Esophagus squamous epithelium (tissue), 5 donors: ENCODE measurements around the gene CEP164. TPM values are rescaled to one million over a fixed set of nuclear protein-coding genes. Genes with fewer than 3 reads are reported as not detected.

Experiments
- DNase-seq: peaks from one replicate; lab custom pipeline; 2025; lab: John Stamatoyannopoulos, UW
- H3K27ac ChIP-seq, 4 donors: fragments of 200-600 bp; sonication (generic); one replicate each; pipeline ENCODE4 v1.5.1; 2016 to 2019; ENCODE audit warnings: mild to moderate bottlenecking in 1 of 4
- H3K27me3 ChIP-seq, 4 donors: fragments of 200-600 bp; sonication (generic); 1 replicate in 3 of 4; 2 replicates in 1 of 4; pipeline versions ENCODE4 v1.5.1 to v1.6.0; 2017 to 2021; ENCODE audit warnings: antibody characterized with exemption in 1 of 4
- H3K36me3 ChIP-seq, 3 donors: fragments of 200-600 bp; sonication (generic); one replicate each; pipeline ENCODE4 v1.5.1; 2016 to 2019
- H3K4me1 ChIP-seq, 3 donors: fragments of 200-600 bp; sonication (generic); one replicate each; pipeline ENCODE4 v1.5.1; 2017 to 2019
- H3K4me3 ChIP-seq, 4 donors: fragments of 200-600 bp; sonication (generic); 1 replicate in 3 of 4; 2 replicates in 1 of 4; pipeline ENCODE4 v1.5.1; 2016 to 2019; ENCODE audit warnings: mild to moderate bottlenecking in 2 of 4, moderate library complexity in 1 of 4
- H3K9me3 ChIP-seq, 3 donors: fragments of 200-600 bp; sonication (generic); one replicate each; pipeline ENCODE4 v1.5.1; 2016 to 2019
- POLR2A ChIP-seq, 4 donors: fragments of 450-650 bp; IDR thresholded peaks; one replicate each; pipeline ENCODE4 v1.6.1; 2017; ENCODE audit warnings: antibody characterized with exemption in 4 of 4, mild to moderate bottlenecking in 4 of 4, moderate library complexity in 3 of 4
- WGBS, 2 donors: methylation state at CpG; one replicate each; pipeline ENCODE4 v1.1.5; 2018; 5-methylcytosine and 5-hydroxymethylcytosine counted together
- intact Hi-C: fragments of 100-400 bp; cut with DNase I; formaldehyde crosslinking; loops from one replicate; pipeline ENCODE4 v1.15.0; 2022
- total RNA-seq, 4 donors: library from RNA; depleted of rRNA; stranded (reverse); fragments of >200 nt; gene quantifications; one replicate each; pipeline ENCODE4 v1.1.0, GENCODE V29; 2016
- TF ChIP-seq, protein P1 (sequence below), 6 experiments: fragments of 450-650 bp in 4 of 6; fragments of 200-600 bp in 2 of 6; sonication (generic) in 2 of 6; IDR thresholded peaks; one replicate each; pipeline ENCODE4 v1.5.1; 2016 to 2019; ENCODE audit warnings: antibody characterized with exemption in 6 of 6, mild to moderate bottlenecking in 4 of 6, moderate library complexity in 4 of 6
- donor health status: DM: yes; HTN: yes; CAD: no.

Gene CEP164
- total RNA-seq, 4 donors from 2014 or later, result 7.3 to 20.0 (median 13.0) TPM

DNA sequence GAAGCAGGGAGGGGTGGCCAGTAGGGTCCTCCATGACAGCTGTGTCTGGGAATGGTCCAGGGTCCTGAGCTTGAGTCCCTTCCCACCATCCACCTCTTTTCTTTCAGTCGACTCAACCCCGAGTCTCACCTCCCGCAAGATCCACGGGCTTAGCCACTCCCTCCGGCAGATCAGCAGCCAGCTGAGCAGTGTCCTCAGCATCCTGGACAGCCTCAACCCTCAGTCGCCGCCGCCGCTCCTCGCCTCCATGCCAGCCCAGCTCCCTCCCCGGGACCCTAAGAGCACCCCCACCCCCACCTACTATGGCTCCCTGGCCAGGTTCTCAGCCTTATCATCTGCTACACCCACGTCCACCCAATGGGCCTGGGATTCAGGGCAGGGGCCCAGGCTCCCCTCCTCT is 81.9 kb downstream of the CEP164 start:
- Histone ChIP-seq H3K36me3 (peaks cover 12 to 82% (median 15%) of the 10 kb centered on the region in 3 donors), H3K27me3 (no peaks in the 10 kb centered on the region), H3K4me3 (no peak overlapping the region), H3K9me3 (peaks cover 0 to 18% (median 9%) of the 10 kb centered on the region in 3 donors), H3K27ac (no peak overlapping the region), H3K4me1 (no peaks in the 10 kb centered on the region)
- 95 to 97% methylated on average over 10 to 12 of the region's 12 CpGs for WGBS, 2 donors
- intact Hi-C loops, result no loop called here
- DNase-seq, result no peak
- TF ChIP-seq, protein P1, sequence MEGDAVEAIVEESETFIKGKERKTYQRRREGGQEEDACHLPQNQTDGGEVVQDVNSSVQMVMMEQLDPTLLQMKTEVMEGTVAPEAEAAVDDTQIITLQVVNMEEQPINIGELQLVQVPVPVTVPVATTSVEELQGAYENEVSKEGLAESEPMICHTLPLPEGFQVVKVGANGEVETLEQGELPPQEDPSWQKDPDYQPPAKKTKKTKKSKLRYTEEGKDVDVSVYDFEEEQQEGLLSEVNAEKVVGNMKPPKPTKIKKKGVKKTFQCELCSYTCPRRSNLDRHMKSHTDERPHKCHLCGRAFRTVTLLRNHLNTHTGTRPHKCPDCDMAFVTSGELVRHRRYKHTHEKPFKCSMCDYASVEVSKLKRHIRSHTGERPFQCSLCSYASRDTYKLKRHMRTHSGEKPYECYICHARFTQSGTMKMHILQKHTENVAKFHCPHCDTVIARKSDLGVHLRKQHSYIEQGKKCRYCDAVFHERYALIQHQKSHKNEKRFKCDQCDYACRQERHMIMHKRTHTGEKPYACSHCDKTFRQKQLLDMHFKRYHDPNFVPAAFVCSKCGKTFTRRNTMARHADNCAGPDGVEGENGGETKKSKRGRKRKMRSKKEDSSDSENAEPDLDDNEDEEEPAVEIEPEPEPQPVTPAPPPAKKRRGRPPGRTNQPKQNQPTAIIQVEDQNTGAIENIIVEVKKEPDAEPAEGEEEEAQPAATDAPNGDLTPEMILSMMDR (IDR thresholded peaks at IDR 0.05), result no peak
- no peak for TF ChIP-seq POLR2A (IDR thresholded peaks at IDR 0.05)

DNA sequence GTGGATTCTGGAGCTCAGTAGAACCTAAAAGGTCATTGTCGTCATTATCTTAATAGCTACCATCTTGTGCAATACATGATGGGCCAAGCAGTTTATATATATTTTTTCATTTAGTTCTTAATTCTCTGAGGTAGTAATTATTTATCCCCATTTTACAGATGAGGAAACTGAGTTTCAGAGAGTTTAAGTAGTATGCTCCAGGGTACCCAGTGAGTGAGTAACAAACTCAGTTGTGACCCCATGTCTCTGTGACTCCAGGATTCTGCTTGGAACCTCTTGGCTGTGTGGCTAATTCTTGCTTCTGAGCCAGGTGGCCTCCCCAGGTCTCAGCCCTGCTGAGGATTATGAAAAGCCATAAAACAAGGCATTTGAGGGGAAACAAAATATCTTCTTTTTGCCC is 82.6 kb downstream of the CEP164 start:
- no peaks in the 10 kb centered on the region for H3K27me3 ChIP-seq
- no peak for TF ChIP-seq POLR2A (IDR thresholded peaks at IDR 0.05)
- TF ChIP-seq, protein P1 (IDR thresholded peaks at IDR 0.05), result no peak
- H3K27ac ChIP-seq, result no peak overlapping the region
- peaks cover 12 to 75% (median 15%) of the 10 kb centered on the region in 3 donors for H3K36me3 ChIP-seq
- H3K9me3 ChIP-seq, result peaks cover 0 to 12% (median 8%) of the 10 kb centered on the region in 3 donors
- DNase-seq, result no peak
- no peak overlapping the region for H3K4me3 ChIP-seq
- 92 to 100% methylated on average over 1 of the region's 1 CpG for WGBS, 2 donors
- H3K4me1 ChIP-seq, result no peaks in the 10 kb centered on the region
- intact Hi-C loops, result no loop called here

DNA sequence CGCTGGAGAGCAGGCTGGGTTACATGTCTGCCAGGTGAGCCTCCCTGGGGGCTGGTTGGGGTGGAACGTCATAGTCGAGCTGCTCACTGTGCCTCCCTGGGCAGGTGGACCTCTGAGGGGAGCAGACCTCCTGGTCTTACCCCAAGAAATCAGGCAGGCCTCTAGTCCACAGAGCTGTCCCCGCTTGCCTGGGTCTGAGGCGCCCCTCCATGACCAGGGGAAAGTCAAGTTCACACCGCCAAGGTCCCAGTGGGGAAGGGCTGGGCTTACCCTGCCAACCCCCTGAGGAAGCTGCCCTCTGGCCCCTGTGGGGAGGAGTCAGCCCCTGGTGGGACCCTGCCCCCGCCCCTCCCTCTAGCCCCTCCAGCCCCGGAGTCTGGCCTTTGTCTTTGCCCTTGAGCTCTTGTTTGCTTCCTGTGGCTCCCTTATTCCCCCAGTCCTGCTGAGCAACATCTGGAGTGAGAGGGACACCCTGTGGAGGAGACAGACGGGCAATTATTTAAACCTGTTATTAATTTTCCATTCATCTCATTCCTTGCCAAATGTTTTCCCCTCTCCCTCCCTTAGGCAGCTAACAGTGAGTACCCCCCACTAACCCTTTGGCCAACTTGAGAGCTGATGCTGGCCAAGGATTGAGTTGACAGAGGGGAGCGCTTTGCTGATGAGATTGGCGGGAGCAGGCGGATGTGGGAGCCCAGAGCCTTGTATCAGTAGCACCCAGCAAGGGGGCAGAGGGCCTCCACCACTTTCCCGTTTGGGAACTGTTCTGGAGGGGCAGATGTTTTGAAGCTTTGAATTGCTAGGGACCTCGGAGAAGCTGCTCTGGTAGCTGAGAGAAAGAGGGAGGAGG is 83.4 kb downstream of the CEP164 start:
- H3K36me3 ChIP-seq, result peaks cover 12 to 67% (median 15%) of the 10 kb centered on the region in 3 donors
- intact Hi-C loops, result no loop called here
- peaks cover 0 to 4% (median 2%) of the 10 kb centered on the region in 3 donors for H3K9me3 ChIP-seq
- H3K27ac ChIP-seq, result no peak overlapping the region
- H3K27me3 ChIP-seq, result no peaks in the 10 kb centered on the region
- no peak for DNase-seq
- no peaks in the 10 kb centered on the region for H3K4me1 ChIP-seq
- TF ChIP-seq POLR2A (IDR thresholded peaks at IDR 0.05), result no peak
- TF ChIP-seq, protein P1 (IDR thresholded peaks at IDR 0.05), result no peak
- WGBS, 2 donors, result 89 to 100% methylated on average over 3 to 5 of the region's 14 CpGs
- no peak overlapping the region for H3K4me3 ChIP-seq

DNA sequence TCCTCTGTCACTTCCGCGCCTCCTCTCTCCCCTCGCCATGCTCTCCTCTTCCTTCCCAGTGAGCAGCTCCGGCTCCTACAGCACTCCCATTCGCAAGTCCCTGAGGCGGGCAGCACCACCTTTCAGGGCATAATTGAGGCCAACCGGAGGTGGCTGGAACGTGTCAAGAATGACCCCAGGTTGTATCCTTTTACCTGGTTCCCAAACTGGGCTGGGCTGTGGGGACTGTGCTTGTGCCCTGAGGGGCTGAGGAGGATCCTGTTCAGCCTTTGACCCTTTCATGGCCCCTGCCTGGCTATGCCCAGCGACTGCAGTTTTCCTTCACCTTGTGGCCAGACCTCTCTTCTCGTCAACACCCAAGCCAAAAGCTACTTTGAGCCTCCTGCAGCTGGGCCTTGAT is 84.1 kb downstream of the CEP164 start:
- no peaks in the 10 kb centered on the region for H3K4me1 ChIP-seq
- no peaks in the 10 kb centered on the region for H3K27me3 ChIP-seq
- intact Hi-C loops, result no loop called here
- peaks cover 11 to 60% (median 12%) of the 10 kb centered on the region in 3 donors for H3K36me3 ChIP-seq
- no peak overlapping the region for H3K27ac ChIP-seq
- H3K9me3 ChIP-seq, result no peaks in the 10 kb centered on the region
- no peak overlapping the region for H3K4me3 ChIP-seq
- DNase-seq, result no peak
- WGBS, 2 donors, result 94 to 97% methylated on average over 6 to 7 of the region's 10 CpGs
- no peak for TF ChIP-seq POLR2A (IDR thresholded peaks at IDR 0.05)
- TF ChIP-seq, protein P1 (IDR thresholded peaks at IDR 0.05), result no peak

DNA sequence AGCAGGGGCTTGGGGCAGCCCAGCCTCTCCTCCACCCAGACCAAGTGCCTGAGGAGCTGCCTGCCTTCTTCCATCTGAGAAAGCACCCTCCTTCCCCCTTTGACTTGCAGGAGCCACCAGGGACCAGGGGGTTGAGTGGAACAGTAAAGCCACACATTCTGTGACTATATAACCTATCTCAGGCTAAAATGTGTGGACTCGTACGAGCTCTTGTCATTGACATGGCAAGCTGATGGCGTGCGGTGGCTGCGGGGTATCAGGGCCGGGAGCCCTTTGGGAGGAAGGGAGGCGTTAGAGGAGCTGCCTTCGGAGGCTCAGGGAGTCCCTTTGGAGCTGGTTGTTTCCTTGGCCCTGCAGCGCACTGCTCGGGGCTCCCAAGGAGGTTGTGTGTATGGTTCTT is 84.5 kb downstream of the CEP164 start:
- intact Hi-C loops, result no loop called here
- WGBS, 2 donors, result 84 to 90% methylated on average over 9 to 10 of the region's 10 CpGs
- TF ChIP-seq POLR2A (IDR thresholded peaks at IDR 0.05), result no peak
- TF ChIP-seq, protein P1 (IDR thresholded peaks at IDR 0.05), result no peak
- no peak overlapping the region for H3K4me3 ChIP-seq
- no peaks in the 10 kb centered on the region for H3K27me3 ChIP-seq
- H3K9me3 ChIP-seq, result no peaks in the 10 kb centered on the region
- H3K4me1 ChIP-seq, result no peaks in the 10 kb centered on the region
- no peak for DNase-seq
- peaks cover 8 to 56% (median 12%) of the 10 kb centered on the region in 3 donors for H3K36me3 ChIP-seq
- H3K27ac ChIP-seq, result no peak overlapping the region
